GM18520 (cell line): Measurements from ENCODE around the gene ACOX1.

Experiments used
- ATAC-seq: cut with Tn5 transposase; IDR thresholded peaks from one replicate; pipeline ENCODE4 v1.9.1; 2021; ENCODE audit not compliant: unreplicated experiment

ACOX1 gene

GRCh38 chr17:76008630-76009425 lies 29.9 kb upstream of the ACOX1 start:
- no peak for ATAC-seq

GRCh38 chr17:76008208-76008607 lies 29.2 kb upstream of the ACOX1 start:
- ATAC-seq = no peak

- ATAC-seq = no peak
Measured at GRCh38 chr17:76007850-76008165, 28.8 kb upstream of the ACOX1 start.

- no peak for ATAC-seq
Measured at GRCh38 chr17:76007131-76007849, 28.3 kb upstream of the ACOX1 start.

GRCh38 chr17:76005263-76006149 lies 26.5 kb upstream of the ACOX1 start:
- ATAC-seq = no peak

- no peak for ATAC-seq
Measured at GRCh38 chr17:76004750-76005262, 25.8 kb upstream of the ACOX1 start.

- no peak for ATAC-seq
Measured at GRCh38 chr17:76003915-76004314, 24.9 kb upstream of the ACOX1 start.

- no peak for ATAC-seq
Measured at GRCh38 chr17:76002100-76002499, 23.1 kb upstream of the ACOX1 start.

GRCh38 chr17:76000755-76001521 lies 22.0 kb upstream of the ACOX1 start, which contains the start of gene CDK3:
Gene CDK3, plus strand, starts transcription at chr17:76000855. Its CDS starts 571 bp downstream, at chr17:76001426.
- no peak for ATAC-seq

GRCh38 chr17:76000016-76000754 lies 21.2 kb upstream of the ACOX1 start:
- ATAC-seq = no peak

GRCh38 chr17:75998327-75998795 lies 19.4 kb upstream of the ACOX1 start:
- no peak for ATAC-seq

- no peak for ATAC-seq
Measured at GRCh38 chr17:75996665-75997590, 18.0 kb upstream of the ACOX1 start.

- ATAC-seq = no peak
Measured at GRCh38 chr17:75995385-75995925, 16.5 kb upstream of the ACOX1 start.

GRCh38 chr17:75994802-75995370 lies 15.9 kb upstream of the ACOX1 start:
- no peak for ATAC-seq

- ATAC-seq = no peak
Measured at GRCh38 chr17:75991396-75991795, 12.4 kb upstream of the ACOX1 start.

GRCh38 chr17:75987041-75987440 lies 8.1 kb upstream of the ACOX1 start:
- ATAC-seq = no peak

GRCh38 chr17:75985986-75986385 lies 7.0 kb upstream of the ACOX1 start:
- ATAC-seq = no peak
